Neural cell (in vitro differentiated cells): ENCODE results near the gene HBG1.
"Not testable (repeated sequence)": the region's sequence is repeated elsewhere in the genome, so short reads cannot be mapped to it uniquely, and the experiment has no call there.

Experiments used
- EP300 ChIP-seq: fragments of 450-650 bp; conservative IDR thresholded peaks from 2 replicates; pipeline ENCODE4 v1.6.1; 2014; ENCODE audit warnings: antibody characterized with exemption, mild to moderate bottlenecking, moderate library complexity; ENCODE audit not compliant: poor library complexity, severe bottlenecking
- MXI1 ChIP-seq: fragments of 450-650 bp; conservative IDR thresholded peaks from 2 replicates; pipeline ENCODE4 v1.6.1; 2014; ENCODE audit warnings: antibody characterized with exemption, mild to moderate bottlenecking; ENCODE audit not compliant: poor library complexity, severe bottlenecking
- POLR2AphosphoS5 ChIP-seq: IDR thresholded peaks from 2 replicates; pipeline ENCODE4 v1.6.1; 2012
- TF ChIP-seq, protein P1 (sequence below): fragments of 450-650 bp; IDR thresholded peaks from 2 replicates; pipeline ENCODE4 v1.5.1; 2014; ENCODE audit warnings: antibody characterized with exemption, mild to moderate bottlenecking, moderate library complexity; ENCODE audit not compliant: poor library complexity, severe bottlenecking

DNA sequence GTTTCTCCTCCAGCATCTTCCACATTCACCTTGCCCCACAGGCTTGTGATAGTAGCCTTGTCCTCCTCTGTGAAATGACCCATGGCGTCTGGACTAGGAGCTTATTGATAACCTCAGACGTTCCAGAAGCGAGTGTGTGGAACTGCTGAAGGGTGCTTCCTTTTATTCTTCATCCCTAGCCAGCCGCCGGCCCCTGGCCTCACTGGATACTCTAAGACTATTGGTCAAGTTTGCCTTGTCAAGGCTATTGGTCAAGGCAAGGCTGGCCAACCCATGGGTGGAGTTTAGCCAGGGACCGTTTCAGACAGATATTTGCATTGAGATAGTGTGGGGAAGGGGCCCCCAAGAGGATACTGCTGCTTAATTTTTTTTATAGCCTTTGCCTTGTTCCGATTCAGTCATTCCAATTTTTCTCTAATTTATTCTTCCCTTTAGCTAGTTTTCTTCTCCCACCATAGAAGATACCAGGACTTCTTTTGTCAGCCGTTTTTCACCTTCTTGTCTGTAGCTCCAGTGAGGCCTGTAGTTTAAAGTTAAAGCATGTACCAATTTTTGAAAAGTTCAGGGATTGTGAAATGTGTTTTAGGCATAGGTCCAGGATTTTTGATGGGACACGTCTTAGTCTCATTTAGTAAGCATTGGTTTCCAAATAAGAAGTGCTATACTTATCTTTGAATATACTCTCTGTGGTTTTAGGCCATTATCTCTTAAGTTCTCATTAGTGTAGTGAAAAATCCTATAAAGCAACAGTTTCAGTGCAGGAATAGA is 5.2 kb upstream of the HBG1 start, which contains the start of gene HBG2:
- TF ChIP-seq, protein P1, sequence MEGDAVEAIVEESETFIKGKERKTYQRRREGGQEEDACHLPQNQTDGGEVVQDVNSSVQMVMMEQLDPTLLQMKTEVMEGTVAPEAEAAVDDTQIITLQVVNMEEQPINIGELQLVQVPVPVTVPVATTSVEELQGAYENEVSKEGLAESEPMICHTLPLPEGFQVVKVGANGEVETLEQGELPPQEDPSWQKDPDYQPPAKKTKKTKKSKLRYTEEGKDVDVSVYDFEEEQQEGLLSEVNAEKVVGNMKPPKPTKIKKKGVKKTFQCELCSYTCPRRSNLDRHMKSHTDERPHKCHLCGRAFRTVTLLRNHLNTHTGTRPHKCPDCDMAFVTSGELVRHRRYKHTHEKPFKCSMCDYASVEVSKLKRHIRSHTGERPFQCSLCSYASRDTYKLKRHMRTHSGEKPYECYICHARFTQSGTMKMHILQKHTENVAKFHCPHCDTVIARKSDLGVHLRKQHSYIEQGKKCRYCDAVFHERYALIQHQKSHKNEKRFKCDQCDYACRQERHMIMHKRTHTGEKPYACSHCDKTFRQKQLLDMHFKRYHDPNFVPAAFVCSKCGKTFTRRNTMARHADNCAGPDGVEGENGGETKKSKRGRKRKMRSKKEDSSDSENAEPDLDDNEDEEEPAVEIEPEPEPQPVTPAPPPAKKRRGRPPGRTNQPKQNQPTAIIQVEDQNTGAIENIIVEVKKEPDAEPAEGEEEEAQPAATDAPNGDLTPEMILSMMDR: not testable (repeated sequence)
- TF ChIP-seq EP300, MXI1, POLR2AphosphoS5: not testable (repeated sequence)
